Measurements from ENCODE around the gene LZTFL1. TPM values are rescaled to one million over a fixed set of nuclear protein-coding genes. Genes with fewer than 3 reads are reported as not detected.

LZTFL1 gene
- total RNA-seq, 2 donors from 2014 or later: 3.4 to 5.2 TPM

GRCh38 chr3:45793482-45794176, 48.3 kb downstream of the LZTFL1 start:
- Mint-ChIP-seq H3K9me3 (peaks cover 4% of the 10 kb centered on the region), H3K27ac (no peak overlapping the region), H3K4me1 (peaks cover 8% of the 10 kb centered on the region), H3K27me3 (peaks cover 45% of the 10 kb centered on the region), H3K36me3 (ENCODE audit: low read depth) (no peaks in the 10 kb centered on the region), H3K4me3 (no peak overlapping the region)
- no peak for ATAC-seq (replicated peaks)

- Mint-ChIP-seq H3K27ac (no peak overlapping the region), H3K4me1 (peaks cover 8% of the 10 kb centered on the region), H3K4me3 (no peak overlapping the region), H3K9me3 (peaks cover 4% of the 10 kb centered on the region), H3K27me3 (peaks cover 38% of the 10 kb centered on the region), H3K36me3 (ENCODE audit: low read depth) (no peaks in the 10 kb centered on the region)
- ATAC-seq (replicated peaks): no peak
Observed at GRCh38 chr3:45792516-45793172, 49.3 kb downstream of the LZTFL1 start.

- Mint-ChIP-seq H3K27ac (no peak overlapping the region), H3K4me1 (peaks cover 8% of the 10 kb centered on the region), H3K9me3 (peaks cover 4% of the 10 kb centered on the region), H3K36me3 (ENCODE audit: low read depth) (no peaks in the 10 kb centered on the region), H3K4me3 (no peak overlapping the region), H3K27me3 (peaks cover 32% of the 10 kb centered on the region)
- ATAC-seq (replicated peaks): no peak
Observed at GRCh38 chr3:45792036-45792435, 49.9 kb downstream of the LZTFL1 start.

- Mint-ChIP-seq H3K27ac (no peak overlapping the region), H3K36me3 (ENCODE audit: low read depth) (no peaks in the 10 kb centered on the region), H3K4me3 (no peak overlapping the region), H3K27me3 (peaks cover 24% of the 10 kb centered on the region), H3K4me1 (peaks cover 5% of the 10 kb centered on the region), H3K9me3 (peaks cover 4% of the 10 kb centered on the region)
- no peak for ATAC-seq (replicated peaks)
Observed at GRCh38 chr3:45790596-45790995, 51.3 kb downstream of the LZTFL1 start.

- no peak overlapping the region for H3K4me3 Mint-ChIP-seq
- ATAC-seq (replicated peaks): no peak
- no peak overlapping the region for H3K27ac Mint-ChIP-seq
- H3K4me1 Mint-ChIP-seq: no peaks in the 10 kb centered on the region
- peaks cover 4% of the 10 kb centered on the region for H3K9me3 Mint-ChIP-seq
- peaks cover 12% of the 10 kb centered on the region for H3K27me3 Mint-ChIP-seq
- no peaks in the 10 kb centered on the region for H3K36me3 Mint-ChIP-seq (ENCODE audit: low read depth)
Observed at GRCh38 chr3:45789235-45789812, 52.6 kb downstream of the LZTFL1 start.

- Mint-ChIP-seq H3K4me1 (no peaks in the 10 kb centered on the region), H3K27ac (no peak overlapping the region), H3K27me3 (peaks cover 6% of the 10 kb centered on the region), H3K36me3 (ENCODE audit: low read depth) (no peaks in the 10 kb centered on the region), H3K9me3 (peaks cover 4% of the 10 kb centered on the region), H3K4me3 (no peak overlapping the region)
- ATAC-seq (replicated peaks): no peak
Observed at GRCh38 chr3:45787551-45787950, 54.4 kb downstream of the LZTFL1 start.

DNA sequence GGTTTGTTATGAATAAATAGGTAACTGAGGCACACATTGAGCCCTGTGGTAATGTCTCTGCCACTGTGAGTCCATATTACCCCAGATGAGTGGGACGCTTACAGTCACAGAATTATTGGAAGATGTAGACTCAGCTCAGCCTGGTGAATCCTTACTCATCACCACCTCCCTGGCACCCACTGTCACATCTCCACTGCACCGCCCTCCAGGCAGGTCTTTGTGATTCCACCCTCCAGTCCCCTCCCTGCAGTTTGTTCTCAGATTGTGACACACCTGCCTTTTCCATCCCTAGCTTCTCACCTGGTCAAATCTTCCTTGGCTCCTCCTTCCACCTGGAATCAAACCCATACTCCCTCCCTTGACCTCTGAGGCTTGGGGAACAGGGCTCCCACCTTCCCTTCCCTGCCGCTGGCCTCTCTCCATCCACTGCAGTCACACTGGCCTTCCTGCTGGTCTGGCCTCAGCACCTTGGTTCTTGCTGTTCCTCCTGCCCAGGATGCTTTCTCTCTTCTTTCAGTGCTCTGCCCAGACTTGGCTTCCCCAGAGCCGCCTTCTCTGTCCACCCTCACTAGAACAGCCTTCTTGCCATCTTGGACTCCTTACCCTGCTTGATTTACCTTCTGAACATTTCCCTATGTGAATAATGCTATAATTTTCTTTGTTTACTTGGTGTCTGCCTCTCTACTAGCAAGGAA, 55.0 kb downstream of the LZTFL1 start:
- Mint-ChIP-seq H3K27me3 (peaks cover 6% of the 10 kb centered on the region), H3K36me3 (ENCODE audit: low read depth) (no peaks in the 10 kb centered on the region), H3K9me3 (peaks cover 4% of the 10 kb centered on the region), H3K4me3 (no peak overlapping the region), H3K4me1 (no peaks in the 10 kb centered on the region), H3K27ac (no peak overlapping the region)
- ATAC-seq (replicated peaks): no peak

- peaks cover 3% of the 10 kb centered on the region for H3K27me3 Mint-ChIP-seq
- ATAC-seq (replicated peaks): no peak
- H3K27ac Mint-ChIP-seq: no peak overlapping the region
- H3K4me3 Mint-ChIP-seq: no peak overlapping the region
- H3K36me3 Mint-ChIP-seq (ENCODE audit: low read depth): no peaks in the 10 kb centered on the region
- H3K4me1 Mint-ChIP-seq: no peaks in the 10 kb centered on the region
- peaks cover 4% of the 10 kb centered on the region for H3K9me3 Mint-ChIP-seq
Observed at GRCh38 chr3:45785605-45786150, 56.2 kb downstream of the LZTFL1 start.

DNA sequence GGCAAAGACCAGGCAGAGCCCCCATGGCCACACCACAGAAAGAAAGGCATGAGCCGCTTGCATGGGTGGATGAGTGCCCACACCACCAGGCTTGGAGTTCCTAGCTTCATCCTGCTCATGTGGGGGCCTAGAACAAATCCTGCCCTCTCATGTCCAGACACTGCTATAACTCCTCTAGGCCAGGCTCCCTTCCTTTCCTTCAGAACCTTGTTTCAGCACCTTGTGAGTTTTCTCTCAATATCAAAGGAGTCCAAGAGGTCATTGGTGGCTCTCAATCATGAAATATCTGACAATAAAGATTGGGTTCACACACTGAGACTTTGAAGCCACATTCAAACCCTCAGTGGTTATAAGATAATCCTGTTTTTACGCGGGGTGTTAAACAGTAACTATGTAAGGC, 58.3 kb downstream of the LZTFL1 start:
- Mint-ChIP-seq H3K4me3 (no peak overlapping the region), H3K4me1 (no peaks in the 10 kb centered on the region), H3K36me3 (ENCODE audit: low read depth) (no peaks in the 10 kb centered on the region), H3K27me3 (peaks cover under 1% of the 10 kb centered on the region), H3K27ac (no peak overlapping the region), H3K9me3 (no peaks in the 10 kb centered on the region)
- ATAC-seq (replicated peaks): no peak

GRCh38 chr3:45782381-45782780, 59.5 kb downstream of the LZTFL1 start:
- Mint-ChIP-seq H3K4me3 (no peak overlapping the region), H3K27me3 (peaks cover 7% of the 10 kb centered on the region), H3K36me3 (ENCODE audit: low read depth) (no peaks in the 10 kb centered on the region), H3K4me1 (no peaks in the 10 kb centered on the region), H3K27ac (no peak overlapping the region), H3K9me3 (no peaks in the 10 kb centered on the region)
- ATAC-seq (replicated peaks): no peak

GRCh38 chr3:45781841-45782240, 60.1 kb downstream of the LZTFL1 start:
- Mint-ChIP-seq H3K27me3 (peaks cover 7% of the 10 kb centered on the region), H3K4me3 (no peak overlapping the region), H3K27ac (no peak overlapping the region), H3K9me3 (no peaks in the 10 kb centered on the region), H3K36me3 (ENCODE audit: low read depth) (no peaks in the 10 kb centered on the region), H3K4me1 (no peaks in the 10 kb centered on the region)
- ATAC-seq (replicated peaks): no peak

DNA sequence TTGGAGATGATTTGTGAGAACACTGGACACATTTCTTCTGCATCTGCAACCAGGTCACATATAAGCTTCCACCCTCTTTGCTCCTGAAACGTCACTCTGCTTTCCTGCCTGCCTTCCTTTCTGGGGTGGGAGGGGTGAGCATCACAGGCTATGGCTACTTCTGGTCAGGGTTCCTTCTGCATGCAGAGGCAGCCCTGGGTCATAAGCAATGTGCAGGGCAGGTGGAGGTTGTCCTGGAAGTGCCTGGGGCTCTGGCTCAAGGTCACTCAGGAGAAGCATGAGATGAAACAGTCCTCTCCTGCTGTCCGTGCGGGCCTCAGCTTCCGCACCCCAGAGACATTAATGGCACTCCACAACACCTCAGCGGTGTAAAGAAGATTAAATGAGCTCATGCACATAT, 60.6 kb downstream of the LZTFL1 start:
- H3K36me3 Mint-ChIP-seq (ENCODE audit: low read depth): no peaks in the 10 kb centered on the region
- H3K4me1 Mint-ChIP-seq: no peaks in the 10 kb centered on the region
- H3K4me3 Mint-ChIP-seq: no peak overlapping the region
- H3K9me3 Mint-ChIP-seq: no peaks in the 10 kb centered on the region
- no peak for ATAC-seq (replicated peaks)
- peaks cover 7% of the 10 kb centered on the region for H3K27me3 Mint-ChIP-seq
- no peak overlapping the region for H3K27ac Mint-ChIP-seq

GRCh38 chr3:45779746-45780735, 61.9 kb downstream of the LZTFL1 start:
- Mint-ChIP-seq H3K9me3 (no peaks in the 10 kb centered on the region), H3K36me3 (ENCODE audit: low read depth) (no peaks in the 10 kb centered on the region), H3K27me3 (peaks cover 7% of the 10 kb centered on the region), H3K4me1 (no peaks in the 10 kb centered on the region), H3K4me3 (no peak overlapping the region), H3K27ac (no peak overlapping the region)
- no peak for ATAC-seq (replicated peaks)
